A673 (cell line): ENCODE results near the gene VSIR. TPM values are rescaled to one million over a fixed set of nuclear protein-coding genes. Genes with fewer than 3 reads are reported as not detected.

Experiments used
- BruUV-seq: library from RNA; stranded (reverse); fragments of 400-500 nt; replicated peaks from 2 replicates; lab custom pipeline; 2021; lab: Mats Ljungman, UMichigan
- CTCF ChIA-PET: fragments of 300-600 bp; sonication (Branson Sonifier 250); formaldehyde crosslinking; loops from one replicate; lab custom pipeline; 2022; ENCODE audit warnings: antibody characterized with exemption; lab: Charles Lee
- POLR2A ChIA-PET: fragments of 300-600 bp; sonication (Branson Sonifier 250); formaldehyde crosslinking; loops from one replicate; lab custom pipeline; 2022; ENCODE audit warnings: antibody characterized with exemption; ENCODE audit not compliant: low non-redundant PET; lab: Charles Lee
- DNase-seq: peaks from one replicate; pipeline ENCODE4 v3.0.0-alpha.2; 2015; ENCODE audit warnings: low spot score
- H3K27ac ChIP-seq: fragments of 200-600 bp; sonication (generic); 2 replicates; pipeline ENCODE4 v1.5.1; 2016; ENCODE audit warnings: mixed run types, low read depth, mild to moderate bottlenecking, mixed read lengths, antibody characterized with exemption, low read length; ENCODE audit not compliant: poor library complexity, severe bottlenecking
- H3K27me3 ChIP-seq: fragments of 200-600 bp; sonication (generic); replicated peaks from 2 replicates; pipeline ENCODE4 v1.6.1; 2017; ENCODE audit warnings: mixed run types, low read depth, mild to moderate bottlenecking, mixed read lengths, antibody characterized with exemption, low read length; ENCODE audit not compliant: insufficient read depth, poor library complexity
- H3K36me3 ChIP-seq: fragments of 200-600 bp; sonication (generic); 2 replicates; pipeline ENCODE4 v1.6.1; 2016; ENCODE audit warnings: mixed run types, mild to moderate bottlenecking, mixed read lengths, antibody characterized with exemption, low read length; ENCODE audit not compliant: insufficient read depth, poor library complexity, severe bottlenecking
- H3K4me1 ChIP-seq: fragments of 200-600 bp; sonication (generic); 2 replicates; pipeline ENCODE4 v1.6.1; 2017; ENCODE audit warnings: mixed run types, mild to moderate bottlenecking, mixed read lengths, antibody characterized with exemption, low read length; ENCODE audit not compliant: insufficient read depth, poor library complexity, severe bottlenecking
- H3K4me3 ChIP-seq: fragments of 200-600 bp; sonication (generic); 2 replicates; pipeline ENCODE4 v1.5.1; 2016; ENCODE audit warnings: low read depth, mixed run types, mild to moderate bottlenecking, mixed read lengths, low read length; ENCODE audit not compliant: poor library complexity, severe bottlenecking
- H3K9me3 ChIP-seq: fragments of 200-600 bp; sonication (generic); 2 replicates; pipeline ENCODE4 v1.6.1; 2016; ENCODE audit warnings: mixed run types, low read depth, mild to moderate bottlenecking, mixed read lengths, antibody characterized with exemption, low read length; ENCODE audit not compliant: poor library complexity, severe bottlenecking
- CTCF ChIP-seq: fragments of 300-800, 200-600 bp; sonication (generic); conservative IDR thresholded peaks from 2 replicates; pipeline ENCODE4 v1.5.1; 2017; ENCODE audit warnings: low read depth, mild to moderate bottlenecking, antibody characterized with exemption, low read length, moderate library complexity, mixed read lengths
- EZH2 ChIP-seq: fragments of 200-600 bp; sonication (generic); IDR thresholded peaks from 2 replicates; pipeline ENCODE4 v1.6.1; 2017; ENCODE audit warnings: borderline replicate concordance, low read depth, mild to moderate bottlenecking, mixed read lengths, antibody characterized with exemption, low read length; ENCODE audit not compliant: poor library complexity, severe bottlenecking
- intact Hi-C: fragments of 100-400 bp; cut with micrococcal nuclease; formaldehyde crosslinking; loops from one replicate; pipeline ENCODE4 v1.10.0; 2022; ENCODE audit not compliant: unreplicated experiment
- total RNA-seq: library from RNA; stranded (reverse); gene quantifications from 2 replicates; pipeline ENCODE4 v1.2.3, GENCODE V29; 2021

VSIR gene
- total RNA-seq, 1 experiment from 2014 or later, result not detected

DNA sequence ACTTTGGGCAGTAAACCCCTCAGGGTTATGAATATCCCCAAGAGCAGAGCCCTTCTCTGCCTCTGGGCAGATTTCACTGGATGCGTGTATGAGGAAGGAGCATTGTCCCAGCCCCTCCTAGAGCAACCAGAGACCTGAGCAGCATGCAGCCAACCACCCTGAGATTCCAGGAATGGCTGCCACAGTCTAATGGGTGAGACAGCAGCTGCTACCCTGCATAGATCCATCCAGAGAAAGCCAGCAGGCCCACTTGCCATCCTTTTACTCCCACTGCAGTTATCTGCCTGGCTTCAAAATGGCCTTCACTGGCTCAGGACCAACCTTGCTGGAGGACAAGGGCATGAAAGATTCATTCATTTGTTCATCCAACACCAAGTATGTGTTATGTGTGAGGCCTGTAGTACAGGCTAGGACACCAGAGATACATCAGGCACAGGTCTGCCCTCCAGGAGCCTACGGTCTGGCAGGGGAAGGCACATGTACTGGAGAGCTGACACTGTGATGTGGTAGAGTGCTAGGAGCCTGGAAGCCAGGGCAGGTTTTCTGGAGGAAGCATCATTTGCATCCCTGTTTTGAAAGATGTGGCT lies 27.6 kb downstream of the VSIR start:
- TF ChIP-seq CTCF (no peak), EZH2 (no peak)
- no peaks in the 10 kb centered on the region for H3K9me3 ChIP-seq
- no peaks in the 10 kb centered on the region for H3K36me3 ChIP-seq
- H3K27me3 ChIP-seq, result no peaks in the 10 kb centered on the region
- no peaks in the 10 kb centered on the region for H3K4me1 ChIP-seq
- H3K27ac ChIP-seq, result no peak overlapping the region
- no peak overlapping the region for H3K4me3 ChIP-seq
- CTCF ChIA-PET, result no interaction called here
- no TSS peak for BruUV-seq
- POLR2A ChIA-PET, result interaction anchor here (0.6 kb wide), 1 partner anchor 20 kb away, joined by 3 read pairs; no protein-coding TSS in a partner anchor
- intact Hi-C loops, result no loop called here
- no peak for DNase-seq

GRCh38 chr10:71744897-71745663 lies 28.2 kb downstream of the VSIR start:
- ChIA-PET CTCF (no interaction called here), POLR2A (no interaction called here)
- no peak for DNase-seq
- H3K4me1 ChIP-seq, result no peaks in the 10 kb centered on the region
- no peak overlapping the region for H3K4me3 ChIP-seq
- no peaks in the 10 kb centered on the region for H3K36me3 ChIP-seq
- no peak overlapping the region for H3K27ac ChIP-seq
- H3K9me3 ChIP-seq, result no peaks in the 10 kb centered on the region
- no TSS peak for BruUV-seq
- intact Hi-C loops, result no loop called here
- TF ChIP-seq EZH2 (no peak), CTCF (no peak)
- H3K27me3 ChIP-seq, result no peaks in the 10 kb centered on the region

DNA sequence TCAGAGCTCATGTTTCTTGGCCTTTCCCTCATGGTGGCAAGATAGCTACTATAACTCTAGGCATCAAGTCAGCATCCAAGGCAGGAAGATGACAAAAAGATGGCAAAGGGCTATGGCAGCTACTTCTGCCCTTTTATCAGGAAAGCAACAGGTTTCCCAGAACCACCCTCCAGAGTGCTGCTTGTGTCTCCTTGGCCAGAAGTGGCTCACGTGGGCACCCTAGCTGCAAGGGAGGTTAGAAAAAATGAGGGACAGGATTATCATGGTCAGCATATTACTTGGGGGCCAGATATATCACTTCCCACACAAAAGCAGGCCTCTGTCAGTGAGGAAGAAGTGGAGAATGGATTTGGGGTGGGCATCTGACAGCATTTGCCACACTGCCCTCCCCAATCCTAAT lies 29.5 kb downstream of the VSIR start:
- CTCF ChIA-PET, result no interaction called here

More for the DNA sequence above, 29.5 kb downstream of the VSIR start:
- POLR2A ChIA-PET, result no interaction called here
- Histone ChIP-seq H3K27ac (no peak overlapping the region), H3K36me3 (peaks cover 3% of the 10 kb centered on the region), H3K9me3 (no peaks in the 10 kb centered on the region), H3K4me1 (no peaks in the 10 kb centered on the region), H3K4me3 (no peak overlapping the region), H3K27me3 (no peaks in the 10 kb centered on the region)
- DNase-seq, result no peak
- TF ChIP-seq CTCF (no peak), EZH2 (no peak)
- BruUV-seq, result no TSS peak
- intact Hi-C loops, result no loop called here
